ENCODE data around the gene MVP. TPM values are rescaled to one million over a fixed set of nuclear protein-coding genes. Genes with fewer than 3 reads are reported as not detected.
"Not testable (repeated sequence)": the region's sequence is repeated elsewhere in the genome, so short reads cannot be mapped to it uniquely, and the experiment has no call there.

MVP gene
- total RNA-seq, 2 experiments from 2014 or later: 130 to 136 TPM

- Mint-ChIP-seq H3K27me3 (no peaks in the 10 kb centered on the region), H3K9me3 (no peaks in the 10 kb centered on the region), H3K36me3 (peaks cover 26% of the 10 kb centered on the region), H3K4me1 (peaks cover 33% of the 10 kb centered on the region), H3K27ac (peak within 1 kb of the TSS; percentile 98), H3K4me3 (peak within 1 kb of the TSS; percentile 99)
- POLR2A ChIA-PET: interaction anchor here (0.5 to 9.3 kb wide), 30 partner anchors 10 to 395 kb away, joined by 3 to 165 read pairs (median 4); partner anchors contain the start of genes C16orf54, HIRIP3, MAZ and MVP
- DNase-seq (peak; percentile 100), ATAC-seq (ENCODE audit: low read depth) (peak; percentile 97)
Measured at GRCh38 chr16:29790183-29790948, 29.9 kb upstream of the MVP start, which contains the start of gene KIF22. TSS of gene KIF22 (plus strand) at chr16:29790751. CDS start at chr16:29790760, 9 bp downstream.

- H3K9me3 Mint-ChIP-seq: no peaks in the 10 kb centered on the region
- POLR2A ChIA-PET: interaction anchor here (0.8 to 9.3 kb wide), 19 partner anchors 11 to 204 kb away, joined by 3 to 165 read pairs (median 7); partner anchors contain the start of genes C16orf54, HIRIP3, MAZ and MVP
- H3K27ac Mint-ChIP-seq: peak overlapping the region; percentile 98
- peaks cover 26% of the 10 kb centered on the region for H3K36me3 Mint-ChIP-seq
- ATAC-seq (ENCODE audit: low read depth) (no peak), DNase-seq (no peak)
- no peaks in the 10 kb centered on the region for H3K27me3 Mint-ChIP-seq
- peak overlapping the region; percentile 99 for H3K4me3 Mint-ChIP-seq
- H3K4me1 Mint-ChIP-seq: peaks cover 31% of the 10 kb centered on the region
Measured at GRCh38 chr16:29790949-29791844, 29.1 kb upstream of the MVP start.

GRCh38 chr16:29791845-29792807 lies 28.1 kb upstream of the MVP start:
- Mint-ChIP-seq H3K9me3 (no peaks in the 10 kb centered on the region), H3K36me3 (peaks cover 33% of the 10 kb centered on the region), H3K27ac (peak overlapping the region; percentile 98), H3K27me3 (no peaks in the 10 kb centered on the region), H3K4me1 (peaks cover 31% of the 10 kb centered on the region), H3K4me3 (peak overlapping the region; percentile 99)
- ATAC-seq (ENCODE audit: low read depth): no peak
- no peak for DNase-seq
- POLR2A ChIA-PET: interaction anchor here (2.1 to 9.3 kb wide), 5 partner anchors 13 to 56 kb away, joined by 10 to 165 read pairs (median 19); partner anchors contain the start of genes C16orf54, MAZ, MVP and PAGR1

- POLR2A ChIA-PET: interaction anchor here (9.3 kb wide), 1 partner anchor 12 kb away, joined by 165 read pairs; the partner anchor contains the start of gene MAZ
- ATAC-seq (ENCODE audit: low read depth); H3K9me3 Mint-ChIP-seq; DNase-seq; H3K27me3 Mint-ChIP-seq: not testable (repeated sequence)
- H3K4me1 Mint-ChIP-seq: peaks cover 31% of the 10 kb centered on the region
- H3K27ac Mint-ChIP-seq: peak overlapping the region; percentile 77
- peaks cover 39% of the 10 kb centered on the region for H3K36me3 Mint-ChIP-seq
- H3K4me3 Mint-ChIP-seq: peak overlapping the region; percentile 99
Measured at GRCh38 chr16:29793153-29793552, 27.1 kb upstream of the MVP start.

GRCh38 chr16:29794231-29794710 lies 26.0 kb upstream of the MVP start:
- Mint-ChIP-seq H3K27me3 (no peaks in the 10 kb centered on the region), H3K27ac (no peak overlapping the region), H3K9me3 (no peaks in the 10 kb centered on the region), H3K4me3 (no peak overlapping the region), H3K36me3 (peaks cover 41% of the 10 kb centered on the region), H3K4me1 (peaks cover 29% of the 10 kb centered on the region)
- ATAC-seq (ENCODE audit: low read depth): no peak
- POLR2A ChIA-PET: interaction anchor here (0.9 to 9.3 kb wide), 3 partner anchors 11 to 55 kb away, joined by 3 to 165 read pairs (median 3); partner anchors contain the start of gene MAZ
- DNase-seq: no peak

GRCh38 chr16:29802416-29802935 lies 17.8 kb upstream of the MVP start:
- H3K36me3 Mint-ChIP-seq: peaks cover 33% of the 10 kb centered on the region
- no peaks in the 10 kb centered on the region for H3K9me3 Mint-ChIP-seq
- H3K4me1 Mint-ChIP-seq: peaks cover 14% of the 10 kb centered on the region
- no peak for ATAC-seq (ENCODE audit: low read depth)
- H3K27me3 Mint-ChIP-seq: no peaks in the 10 kb centered on the region
- no peak for DNase-seq
- POLR2A ChIA-PET: interaction anchor here (0.8 to 8.7 kb wide), 4 partner anchors 9 to 102 kb away, joined by 4 to 165 read pairs (median 6); partner anchors contain the start of gene KIF22
- no peak overlapping the region for H3K4me3 Mint-ChIP-seq
- peak overlapping the region; percentile 68 for H3K27ac Mint-ChIP-seq

- Mint-ChIP-seq H3K4me3 (peak overlapping the region; percentile 100), H3K4me1 (peaks cover 22% of the 10 kb centered on the region), H3K27ac (peak overlapping the region; percentile 96), H3K36me3 (peaks cover 40% of the 10 kb centered on the region), H3K9me3 (no peaks in the 10 kb centered on the region), H3K27me3 (no peaks in the 10 kb centered on the region)
- no peak for ATAC-seq (ENCODE audit: low read depth)
- DNase-seq: no peak
- POLR2A ChIA-PET: interaction anchor here (0.6 to 8.7 kb wide), 14 partner anchors 9 to 166 kb away, joined by 3 to 165 read pairs (median 4); partner anchors contain the start of genes C16orf54, KIF22, PAGR1 and TMEM219
Measured at GRCh38 chr16:29804020-29804419, 16.2 kb upstream of the MVP start.

GRCh38 chr16:29804455-29805231 lies 15.6 kb upstream of the MVP start:
- no peaks in the 10 kb centered on the region for H3K27me3 Mint-ChIP-seq
- H3K36me3 Mint-ChIP-seq: peaks cover 42% of the 10 kb centered on the region
- peak overlapping the region; percentile 96 for H3K27ac Mint-ChIP-seq
- H3K4me1 Mint-ChIP-seq: peaks cover 24% of the 10 kb centered on the region
- POLR2A ChIA-PET: interaction anchor here (0.6 to 8.7 kb wide), 14 partner anchors 8 to 166 kb away, joined by 3 to 165 read pairs (median 4); partner anchors contain the start of genes C16orf54, KIF22, PAGR1 and TMEM219
- no peak for ATAC-seq (ENCODE audit: low read depth)
- H3K4me3 Mint-ChIP-seq: peak overlapping the region; percentile 100
- DNase-seq: no peak
- H3K9me3 Mint-ChIP-seq: no peaks in the 10 kb centered on the region

- Mint-ChIP-seq H3K36me3 (peaks cover 49% of the 10 kb centered on the region), H3K4me1 (peaks cover 29% of the 10 kb centered on the region), H3K9me3 (no peaks in the 10 kb centered on the region), H3K4me3 (peak overlapping the region; percentile 100), H3K27ac (peak overlapping the region; percentile 96), H3K27me3 (no peaks in the 10 kb centered on the region)
- DNase-seq (peak; percentile 99), ATAC-seq (ENCODE audit: low read depth) (peak; percentile 63)
- POLR2A ChIA-PET: interaction anchor here (0.5 to 8.7 kb wide), 14 partner anchors 7 to 1297 kb away, joined by 3 to 165 read pairs (median 5); partner anchors contain the start of genes C16orf54, KIF22, MVP and PAGR1
Measured at GRCh38 chr16:29805232-29806098, 14.8 kb upstream of the MVP start.

- ATAC-seq (ENCODE audit: low read depth) (no peak), DNase-seq (peak; percentile 82)
- POLR2A ChIA-PET: interaction anchor here (0.5 to 8.7 kb wide), 11 partner anchors 11 to 1296 kb away, joined by 3 to 165 read pairs (median 12); partner anchors contain the start of genes ALDOA, C16orf54, KCTD13 and KIF22
- Mint-ChIP-seq H3K27ac (peak within 1 kb of the TSS; percentile 98), H3K4me3 (peak within 1 kb of the TSS; percentile 100), H3K36me3 (peaks cover 50% of the 10 kb centered on the region), H3K9me3 (no peaks in the 10 kb centered on the region), H3K4me1 (peaks cover 36% of the 10 kb centered on the region), H3K27me3 (no peaks in the 10 kb centered on the region)
Measured at GRCh38 chr16:29806099-29806579, 14.1 kb upstream of the MVP start, which contains the start of gene MAZ. TSS of gene MAZ (plus strand) at chr16:29806529. CDS start at chr16:29806702, 173 bp downstream.
